AG09309 (cell line): Measurements from ENCODE around the gene SLC34A1.

Experiments used
- DNase-seq: peaks from one replicate; pipeline ENCODE4 v3.0.0-alpha.2; 2010; ENCODE audit warnings: low read depth
- H3K4me3 ChIP-seq: 2 replicates; pipeline ENCODE4 v1.5.1; 2011; ENCODE audit warnings: mild to moderate bottlenecking, low read depth, low read length, moderate library complexity; ENCODE audit not compliant: control insufficient read depth
- CTCF ChIP-seq: IDR thresholded peaks from 2 replicates; pipeline ENCODE4 v1.5.1; 2011; ENCODE audit warnings: mild to moderate bottlenecking, low read depth, low read length, inconsistent platforms; ENCODE audit not compliant: insufficient read depth, control insufficient read depth; ENCODE audit errors: missing control alignments

SLC34A1 gene

GRCh38 chr5:177447066-177447610, 62.9 kb downstream of the SLC34A1 start:
- peak overlapping the region; percentile 63 for H3K4me3 ChIP-seq
- no peak for DNase-seq
- no peak for TF ChIP-seq CTCF

- no peak for TF ChIP-seq CTCF
- DNase-seq: no peak
- peak overlapping the region; percentile 63 for H3K4me3 ChIP-seq
These were observed 63.5 kb downstream of the SLC34A1 start for GRCh38 chr5:177447611-177448243.
